ENCODE data around the gene LPAR6. TPM values are rescaled to one million over a fixed set of nuclear protein-coding genes. Genes with fewer than 3 reads are reported as not detected.
A peak's percentile ranks its signal among the peaks of the same experiment; 100 is the strongest.

Gene LPAR6
- total RNA-seq, 4 donors from 2014 or later = 7.8 to 14.2 (median 8.8) TPM

DNA sequence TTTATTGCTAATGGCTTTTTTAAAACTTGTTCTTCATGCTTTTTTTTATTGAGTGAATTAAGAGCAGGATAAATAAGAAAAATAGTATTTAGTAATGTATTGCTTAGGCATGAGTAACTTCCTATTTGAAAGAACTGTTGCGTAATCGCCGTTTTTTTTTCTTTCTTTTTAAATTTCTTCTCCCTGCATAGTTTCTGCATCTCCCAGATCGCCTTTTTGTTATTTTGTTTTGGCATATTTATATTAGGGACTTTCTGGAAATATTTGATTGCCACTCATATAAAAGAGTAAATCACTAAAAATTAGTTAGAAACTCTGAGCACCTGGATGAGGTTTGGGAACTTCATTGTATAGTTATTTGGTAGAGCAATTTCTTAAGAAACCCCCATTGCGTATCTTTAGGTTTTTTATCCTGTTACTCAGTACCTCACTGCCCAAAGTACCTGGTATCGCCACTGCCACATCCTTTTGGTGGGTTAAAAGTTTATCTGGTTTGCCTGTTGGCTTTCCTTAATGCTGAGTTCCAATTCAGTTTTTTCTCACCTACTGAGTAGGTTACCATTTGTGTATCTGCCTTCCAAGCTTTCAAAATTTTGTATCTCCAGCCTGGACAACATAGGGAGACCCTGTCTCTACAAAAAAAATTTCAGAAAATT is 36.2 kb upstream of the LPAR6 start:
- Histone ChIP-seq H3K4me1 (peaks cover 0 to 4% (median 3%) of the 10 kb centered on the region in 4 donors), H3K9me3 (peaks cover 0 to 8% (median 2%) of the 10 kb centered on the region in 4 donors), H3K4me3 (no peak overlapping the region), H3K27ac (replicated peaks in 1 of 4) (no peak overlapping the region), H3K27me3 (no peaks in the 10 kb centered on the region), H3K36me3 (peaks cover 0 to 14% (median 5%) of the 10 kb centered on the region in 4 donors)
- DNase-seq (ENCODE audit: extremely low spot score) = no peak
- WGBS = 68% methylated on average over 6 of the region's 6 CpGs
- no peak for TF ChIP-seq POLR2AphosphoS5 (IDR thresholded peaks at IDR 0.05)
- TF ChIP-seq, protein P1, sequence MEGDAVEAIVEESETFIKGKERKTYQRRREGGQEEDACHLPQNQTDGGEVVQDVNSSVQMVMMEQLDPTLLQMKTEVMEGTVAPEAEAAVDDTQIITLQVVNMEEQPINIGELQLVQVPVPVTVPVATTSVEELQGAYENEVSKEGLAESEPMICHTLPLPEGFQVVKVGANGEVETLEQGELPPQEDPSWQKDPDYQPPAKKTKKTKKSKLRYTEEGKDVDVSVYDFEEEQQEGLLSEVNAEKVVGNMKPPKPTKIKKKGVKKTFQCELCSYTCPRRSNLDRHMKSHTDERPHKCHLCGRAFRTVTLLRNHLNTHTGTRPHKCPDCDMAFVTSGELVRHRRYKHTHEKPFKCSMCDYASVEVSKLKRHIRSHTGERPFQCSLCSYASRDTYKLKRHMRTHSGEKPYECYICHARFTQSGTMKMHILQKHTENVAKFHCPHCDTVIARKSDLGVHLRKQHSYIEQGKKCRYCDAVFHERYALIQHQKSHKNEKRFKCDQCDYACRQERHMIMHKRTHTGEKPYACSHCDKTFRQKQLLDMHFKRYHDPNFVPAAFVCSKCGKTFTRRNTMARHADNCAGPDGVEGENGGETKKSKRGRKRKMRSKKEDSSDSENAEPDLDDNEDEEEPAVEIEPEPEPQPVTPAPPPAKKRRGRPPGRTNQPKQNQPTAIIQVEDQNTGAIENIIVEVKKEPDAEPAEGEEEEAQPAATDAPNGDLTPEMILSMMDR (IDR thresholded peaks at IDR 0.05) = no peak
- no peak for TF ChIP-seq EP300 (IDR thresholded peaks at IDR 0.05)
- TF ChIP-seq POLR2A (IDR thresholded peaks at IDR 0.05; ENCODE audit: low read depth) = no peak
- intact Hi-C loops (cut with DNase I) = no loop called here

GRCh38 chr13:48448285-48448958 is 35.5 kb upstream of the LPAR6 start:
- TF ChIP-seq, protein P1 (IDR thresholded peaks at IDR 0.05) = no peak
- TF ChIP-seq POLR2A (IDR thresholded peaks at IDR 0.05; ENCODE audit: low read depth) (no peak), POLR2AphosphoS5 (IDR thresholded peaks at IDR 0.05) (no peak), EP300 (IDR thresholded peaks at IDR 0.05) (no peak)
- WGBS = 89% methylated on average over 3 of the region's 3 CpGs
- intact Hi-C loops (cut with DNase I) = no loop called here
- no peak overlapping the region for H3K4me3 ChIP-seq
- H3K9me3 ChIP-seq = peaks cover 0 to 8% (median 2%) of the 10 kb centered on the region in 4 donors
- H3K27ac ChIP-seq (replicated peaks in 1 of 4) = no peak overlapping the region
- no peaks in the 10 kb centered on the region for H3K27me3 ChIP-seq
- H3K4me1 ChIP-seq = peaks cover 0 to 4% (median 3%) of the 10 kb centered on the region in 4 donors
- no peak for DNase-seq (ENCODE audit: extremely low spot score)
- H3K36me3 ChIP-seq = peaks cover 0 to 8% (median 3%) of the 10 kb centered on the region in 4 donors

- Histone ChIP-seq H3K27ac (replicated peaks in 1 of 4) (no peak overlapping the region), H3K9me3 (peaks cover 0 to 8% (median 2%) of the 10 kb centered on the region in 4 donors), H3K27me3 (no peaks in the 10 kb centered on the region), H3K4me3 (no peak overlapping the region), H3K36me3 (peaks cover 0 to 4% (median 0%) of the 10 kb centered on the region in 4 donors), H3K4me1 (peaks cover 0 to 4% (median 3%) of the 10 kb centered on the region in 4 donors)
- DNase-seq (ENCODE audit: extremely low spot score) = no peak
- TF ChIP-seq POLR2AphosphoS5 (IDR thresholded peaks at IDR 0.05) = peak in 1 of 2 donors; percentile 7
- TF ChIP-seq, protein P1 (IDR thresholded peaks at IDR 0.05) = no peak
- WGBS = 93% methylated on average over 1 of the region's 1 CpG
- intact Hi-C loops (cut with DNase I) = no loop called here
Measured at GRCh38 chr13:48446464-48446863, 33.6 kb upstream of the LPAR6 start.

DNA sequence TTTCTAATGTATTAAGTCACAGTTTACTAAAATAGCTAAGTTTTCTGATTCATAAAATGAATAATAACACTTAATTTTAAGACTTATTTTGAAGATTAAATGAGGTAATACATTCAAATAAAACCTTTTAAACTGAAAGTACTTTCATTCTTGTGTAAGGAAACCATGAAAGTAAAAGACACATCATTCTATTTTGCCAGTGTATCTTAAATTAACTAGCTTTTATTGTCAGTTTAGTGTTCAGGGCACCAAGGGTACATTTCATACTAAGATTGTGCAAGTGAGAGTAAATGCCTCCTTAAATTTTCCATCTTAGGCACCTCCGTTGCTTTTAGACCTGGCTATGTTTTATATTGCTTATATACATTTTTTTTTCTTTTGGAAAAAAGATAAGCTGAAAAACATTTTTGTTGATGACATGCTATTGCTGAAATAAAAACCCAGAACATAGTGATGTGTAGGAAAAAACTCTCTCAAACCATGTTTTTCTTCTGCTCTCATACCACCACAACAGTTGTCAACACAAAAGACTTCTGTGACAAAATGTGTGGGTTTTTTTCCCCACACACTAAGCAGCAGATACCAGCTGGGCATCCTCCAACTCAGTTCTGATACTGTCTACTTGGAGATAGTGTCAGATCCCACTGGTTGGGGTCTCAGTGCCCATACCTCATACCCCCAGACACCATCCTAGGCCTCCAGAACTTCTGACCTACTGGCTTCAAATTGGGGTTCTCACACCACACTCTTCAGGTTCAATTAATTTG is 30.7 kb upstream of the LPAR6 start:
- Histone ChIP-seq H3K27me3 (no peaks in the 10 kb centered on the region), H3K36me3 (peaks cover 0 to 4% (median 0%) of the 10 kb centered on the region in 4 donors), H3K4me3 (no peak overlapping the region), H3K27ac (replicated peaks in 1 of 4) (no peak overlapping the region), H3K4me1 (peaks cover 0 to 4% (median 3%) of the 10 kb centered on the region in 4 donors), H3K9me3 (no peaks in the 10 kb centered on the region)
- intact Hi-C loops (cut with DNase I) = no loop called here
- no peak for DNase-seq (ENCODE audit: extremely low spot score)
- TF ChIP-seq POLR2A (IDR thresholded peaks at IDR 0.05; ENCODE audit: low read depth) (no peak), POLR2AphosphoS5 (IDR thresholded peaks at IDR 0.05) (no peak)
- TF ChIP-seq, protein P1 (IDR thresholded peaks at IDR 0.05) = no peak
- 89% methylated on average over 1 of the region's 1 CpG for WGBS

Measured in esophagus muscularis mucosa (tissue), 4 donors.